Measurements from ENCODE around the gene CEACAM3.

- TF ChIP-seq, protein P1, sequence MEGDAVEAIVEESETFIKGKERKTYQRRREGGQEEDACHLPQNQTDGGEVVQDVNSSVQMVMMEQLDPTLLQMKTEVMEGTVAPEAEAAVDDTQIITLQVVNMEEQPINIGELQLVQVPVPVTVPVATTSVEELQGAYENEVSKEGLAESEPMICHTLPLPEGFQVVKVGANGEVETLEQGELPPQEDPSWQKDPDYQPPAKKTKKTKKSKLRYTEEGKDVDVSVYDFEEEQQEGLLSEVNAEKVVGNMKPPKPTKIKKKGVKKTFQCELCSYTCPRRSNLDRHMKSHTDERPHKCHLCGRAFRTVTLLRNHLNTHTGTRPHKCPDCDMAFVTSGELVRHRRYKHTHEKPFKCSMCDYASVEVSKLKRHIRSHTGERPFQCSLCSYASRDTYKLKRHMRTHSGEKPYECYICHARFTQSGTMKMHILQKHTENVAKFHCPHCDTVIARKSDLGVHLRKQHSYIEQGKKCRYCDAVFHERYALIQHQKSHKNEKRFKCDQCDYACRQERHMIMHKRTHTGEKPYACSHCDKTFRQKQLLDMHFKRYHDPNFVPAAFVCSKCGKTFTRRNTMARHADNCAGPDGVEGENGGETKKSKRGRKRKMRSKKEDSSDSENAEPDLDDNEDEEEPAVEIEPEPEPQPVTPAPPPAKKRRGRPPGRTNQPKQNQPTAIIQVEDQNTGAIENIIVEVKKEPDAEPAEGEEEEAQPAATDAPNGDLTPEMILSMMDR (IDR thresholded peaks at IDR 0.05) = no peak
- TF ChIP-seq POLR2A (IDR thresholded peaks at IDR 0.05) = no peak
Measured at GRCh38 chr19:41787055-41787454, 9.3 kb upstream of the CEACAM3 start.
